ENCODE results near the gene CKAP4.

DNA sequence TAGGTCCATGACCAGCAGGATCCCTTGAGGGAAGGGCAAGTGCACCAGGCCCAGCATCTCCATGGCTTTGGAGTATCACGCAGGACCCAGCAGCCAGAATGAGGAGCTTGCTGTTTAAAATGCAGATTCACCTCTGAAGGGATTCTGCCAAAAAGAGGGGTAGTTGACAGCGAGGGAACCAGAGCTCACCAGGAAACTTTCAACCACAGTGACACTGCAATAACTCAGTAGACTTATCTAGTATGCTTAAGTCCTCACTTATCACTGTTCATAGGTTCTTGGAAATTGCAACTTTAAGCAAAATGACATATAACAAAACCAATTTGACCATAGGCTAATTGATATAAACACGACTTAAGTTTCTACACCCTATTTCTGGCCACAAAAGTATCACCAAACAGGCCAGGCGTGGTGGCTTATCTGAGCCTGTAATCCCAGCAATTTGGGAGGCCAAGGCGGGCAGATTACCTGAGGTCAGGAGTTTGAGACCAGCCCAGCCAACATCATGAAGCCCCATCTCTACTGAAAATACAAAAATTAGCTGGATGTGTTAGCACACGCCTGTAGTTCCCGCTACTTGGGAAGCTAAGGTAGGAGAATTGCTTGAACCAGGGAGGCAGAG is 21.4 kb upstream of the CKAP4 start:
- TF ChIP-seq, protein P1, sequence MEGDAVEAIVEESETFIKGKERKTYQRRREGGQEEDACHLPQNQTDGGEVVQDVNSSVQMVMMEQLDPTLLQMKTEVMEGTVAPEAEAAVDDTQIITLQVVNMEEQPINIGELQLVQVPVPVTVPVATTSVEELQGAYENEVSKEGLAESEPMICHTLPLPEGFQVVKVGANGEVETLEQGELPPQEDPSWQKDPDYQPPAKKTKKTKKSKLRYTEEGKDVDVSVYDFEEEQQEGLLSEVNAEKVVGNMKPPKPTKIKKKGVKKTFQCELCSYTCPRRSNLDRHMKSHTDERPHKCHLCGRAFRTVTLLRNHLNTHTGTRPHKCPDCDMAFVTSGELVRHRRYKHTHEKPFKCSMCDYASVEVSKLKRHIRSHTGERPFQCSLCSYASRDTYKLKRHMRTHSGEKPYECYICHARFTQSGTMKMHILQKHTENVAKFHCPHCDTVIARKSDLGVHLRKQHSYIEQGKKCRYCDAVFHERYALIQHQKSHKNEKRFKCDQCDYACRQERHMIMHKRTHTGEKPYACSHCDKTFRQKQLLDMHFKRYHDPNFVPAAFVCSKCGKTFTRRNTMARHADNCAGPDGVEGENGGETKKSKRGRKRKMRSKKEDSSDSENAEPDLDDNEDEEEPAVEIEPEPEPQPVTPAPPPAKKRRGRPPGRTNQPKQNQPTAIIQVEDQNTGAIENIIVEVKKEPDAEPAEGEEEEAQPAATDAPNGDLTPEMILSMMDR (IDR thresholded peaks at IDR 0.05) = no peak
- TF ChIP-seq POLR2AphosphoS5 (IDR thresholded peaks at IDR 0.05) = no peak
- TF ChIP-seq EP300 (IDR thresholded peaks at IDR 0.05; ENCODE audit: low read depth) = no peak
- no peak for TF ChIP-seq POLR2A (IDR thresholded peaks at IDR 0.05)

Measured in transverse colon (tissue), 4 donors.